Measurements from ENCODE around the gene BCORL1.

Gene BCORL1

GRCh38 chrX:130014356-130014755, 31.9 kb downstream of the BCORL1 start:
- DNase-seq (ENCODE audit: low read depth in 2 of 2) = no peak

- DNase-seq (ENCODE audit: low read depth in 2 of 2) = no peak
Measured at GRCh38 chrX:130014770-130015169, 32.3 kb downstream of the BCORL1 start.

GRCh38 chrX:130015181-130015580, 32.7 kb downstream of the BCORL1 start:
- DNase-seq (ENCODE audit: low read depth in 2 of 2) = no peak

GRCh38 chrX:130018143-130018542, 35.7 kb downstream of the BCORL1 start:
- no peak for DNase-seq (ENCODE audit: low read depth in 2 of 2)

DNA sequence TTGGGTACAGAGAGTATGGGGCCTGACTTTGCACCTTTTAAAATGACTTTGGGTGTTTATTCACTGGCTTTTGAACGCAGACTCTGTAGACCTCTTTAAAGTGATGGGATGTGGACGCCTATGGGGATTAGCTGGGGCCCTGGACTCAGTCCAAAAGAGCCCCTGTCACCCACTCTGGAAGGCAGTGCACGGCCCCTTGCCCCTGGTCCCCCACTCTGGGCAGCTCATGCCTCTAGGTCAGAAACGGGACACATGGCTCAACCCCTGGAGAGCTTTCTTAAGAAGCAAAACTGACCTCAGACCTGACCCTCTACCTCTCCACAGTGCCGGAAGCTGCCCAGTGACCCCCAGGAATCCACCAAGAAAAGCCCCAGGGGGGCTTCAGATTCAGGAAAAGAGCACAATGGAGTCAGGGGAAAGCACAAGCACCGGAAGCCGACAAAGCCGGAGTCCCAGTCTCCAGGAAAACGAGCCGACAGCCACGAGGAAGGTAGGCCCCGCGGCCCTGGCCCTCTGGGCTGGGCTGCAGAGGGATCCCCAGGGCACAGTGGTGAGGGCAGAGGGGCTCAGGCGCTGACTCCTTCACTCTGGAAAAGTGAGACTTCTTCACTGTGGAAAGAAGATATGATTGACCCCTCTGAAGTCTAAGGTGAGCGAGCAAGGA, 38.4 kb downstream of the BCORL1 start:
- no peak for DNase-seq (ENCODE audit: low read depth in 2 of 2)

- DNase-seq (ENCODE audit: low read depth in 2 of 2) = peak; percentile 43 to 57
Measured at GRCh38 chrX:130024127-130024526, 41.7 kb downstream of the BCORL1 start.

GRCh38 chrX:130025256-130025655, 42.8 kb downstream of the BCORL1 start:
- DNase-seq (ENCODE audit: low read depth in 2 of 2) = no peak

- no peak for DNase-seq (ENCODE audit: low read depth in 2 of 2)
Measured at GRCh38 chrX:130027569-130027968, 45.1 kb downstream of the BCORL1 start.

- DNase-seq (ENCODE audit: low read depth in 2 of 2) = peak in 1 of 2 experiments; percentile 26
Measured at GRCh38 chrX:130028196-130028595, 45.8 kb downstream of the BCORL1 start.

GRCh38 chrX:130030826-130031225, 48.4 kb downstream of the BCORL1 start:
- no peak for DNase-seq (ENCODE audit: low read depth in 2 of 2)

GRCh38 chrX:130032552-130032951, 50.1 kb downstream of the BCORL1 start:
- no peak for DNase-seq (ENCODE audit: low read depth in 2 of 2)

- DNase-seq (ENCODE audit: low read depth in 2 of 2) = no peak
Measured at GRCh38 chrX:130034178-130034577, 51.7 kb downstream of the BCORL1 start.

DNA sequence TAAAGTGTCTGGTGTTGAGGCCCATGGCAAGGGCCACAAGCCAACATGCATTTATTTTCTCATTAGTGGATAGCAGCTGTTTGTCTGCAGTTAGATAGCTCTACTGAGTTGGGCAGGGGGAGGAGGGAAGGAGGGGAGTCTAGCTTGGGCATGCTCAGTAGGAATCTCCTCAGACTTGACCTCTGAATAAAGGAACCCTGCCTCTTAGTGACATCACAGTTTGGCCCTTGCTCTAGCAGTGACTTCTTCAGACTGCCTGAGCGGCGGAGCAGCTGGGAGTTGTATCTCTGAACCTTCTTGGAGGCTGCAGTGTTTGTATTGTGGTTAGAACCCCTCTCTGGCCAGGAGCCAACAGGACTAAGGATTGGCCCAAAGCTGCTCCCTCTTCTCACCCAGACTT, 57.4 kb downstream of the BCORL1 start:
- DNase-seq (ENCODE audit: low read depth in 2 of 2) = no peak

DNA sequence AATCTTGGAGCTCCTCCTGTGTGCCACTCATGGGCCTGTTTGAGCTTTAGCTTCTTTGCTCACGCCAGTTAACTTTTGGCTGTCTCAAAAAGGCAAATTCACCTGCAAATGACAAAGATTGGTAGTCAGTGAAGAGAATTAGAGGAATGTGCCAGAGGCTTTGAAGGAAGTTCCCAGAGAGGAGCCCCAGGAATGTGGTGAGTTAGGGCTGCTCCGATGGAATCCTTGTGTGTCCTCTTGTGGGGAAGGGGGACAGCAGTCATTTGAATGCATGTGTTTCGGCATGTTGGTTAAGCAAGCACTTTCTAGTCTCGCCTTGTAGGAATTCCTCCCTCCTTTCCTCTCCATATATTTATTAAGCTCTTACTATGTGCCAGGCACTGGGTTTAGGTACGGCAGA, 65.0 kb downstream of the BCORL1 start:
- DNase-seq (ENCODE audit: low read depth in 2 of 2) = no peak

DNA sequence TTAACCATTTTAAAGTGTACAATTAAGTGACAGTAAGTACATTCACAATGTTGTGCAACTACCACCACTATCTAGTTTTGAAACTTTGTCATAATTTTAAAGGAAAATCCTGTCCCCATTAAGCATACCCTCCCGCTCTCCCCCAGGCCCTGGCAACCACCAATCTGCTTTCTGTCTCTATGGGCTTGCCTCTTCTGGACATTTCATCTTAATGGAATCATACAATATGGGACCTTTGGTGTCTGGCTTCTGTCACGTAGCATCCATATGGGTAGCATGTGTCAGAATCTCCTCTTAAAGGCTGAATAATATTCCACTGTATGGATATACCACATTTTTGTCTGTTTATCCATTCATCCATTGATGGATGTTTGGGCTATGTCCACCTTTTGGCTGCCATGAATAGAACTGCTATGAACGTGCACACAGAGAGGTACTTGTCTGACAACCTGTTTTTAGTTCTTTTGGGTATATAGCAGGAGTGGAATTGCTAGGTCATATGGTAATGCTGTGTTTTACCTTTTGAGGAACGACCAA, 66.3 kb downstream of the BCORL1 start:
- no peak for DNase-seq (ENCODE audit: low read depth in 2 of 2)

GRCh38 chrX:130049821-130050220, 67.4 kb downstream of the BCORL1 start:
- no peak for DNase-seq (ENCODE audit: low read depth in 2 of 2)

DNA sequence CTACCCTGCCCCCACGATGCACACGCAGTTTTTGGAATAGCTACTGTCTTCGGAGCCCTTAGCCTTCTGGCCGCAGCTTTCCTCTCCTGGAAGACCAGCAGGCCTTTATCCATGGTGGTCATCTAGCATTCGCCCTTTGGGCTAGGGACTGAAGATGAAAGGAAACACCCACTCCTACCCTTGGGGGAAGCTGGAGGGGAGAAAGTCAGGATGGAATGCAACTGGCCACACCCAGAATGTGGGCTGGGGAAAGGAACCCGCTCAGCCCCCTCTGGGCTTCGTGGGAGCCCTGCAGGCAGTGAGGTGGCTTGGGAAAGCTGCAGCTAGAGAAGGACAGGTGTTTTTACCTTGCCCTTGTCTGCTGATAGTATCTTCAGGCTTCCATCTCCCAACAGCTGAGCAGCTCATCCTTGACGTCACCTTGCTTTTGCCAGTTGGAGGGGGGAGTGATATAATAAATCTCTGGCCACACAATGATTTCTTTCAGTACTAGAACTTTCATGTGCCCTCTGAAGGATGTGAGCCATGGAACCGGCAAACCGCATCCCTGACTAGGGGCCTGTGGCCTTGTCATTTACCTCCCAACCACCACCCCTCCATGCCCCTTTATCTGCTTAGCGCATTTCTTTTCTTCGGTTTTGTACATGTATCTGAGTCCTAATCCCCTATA, 68.9 kb downstream of the BCORL1 start:
- DNase-seq (ENCODE audit: low read depth in 2 of 2) = no peak

- no peak for DNase-seq (ENCODE audit: low read depth in 2 of 2)
Measured at GRCh38 chrX:130053236-130053635, 70.8 kb downstream of the BCORL1 start.

GRCh38 chrX:130055103-130055502, 72.7 kb downstream of the BCORL1 start:
- no peak for DNase-seq (ENCODE audit: low read depth in 2 of 2)

- no peak for DNase-seq (ENCODE audit: low read depth in 2 of 2)
Measured at GRCh38 chrX:130055899-130056298, 73.5 kb downstream of the BCORL1 start.

DNA sequence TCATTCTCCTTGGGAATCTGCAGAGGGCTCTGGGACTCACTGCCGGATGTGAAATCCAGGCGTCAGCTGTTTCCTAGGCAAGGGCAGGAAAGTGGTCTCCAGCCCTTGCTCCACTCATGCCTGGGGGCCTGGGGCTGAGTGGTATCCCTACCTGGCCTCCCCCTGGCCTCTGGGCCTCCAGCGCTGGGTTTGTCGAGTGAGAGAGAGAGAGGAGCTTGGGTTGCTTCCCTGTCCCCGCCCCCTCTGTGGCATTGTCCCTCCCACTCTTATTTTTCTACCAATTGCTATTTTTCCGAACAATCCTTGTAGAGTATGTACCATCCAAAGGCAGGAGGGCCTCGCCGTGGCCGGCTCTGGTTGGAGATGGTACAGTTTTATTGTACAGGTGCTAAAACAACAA, 74.8 kb downstream of the BCORL1 start:
- no peak for DNase-seq (ENCODE audit: low read depth in 2 of 2)

DNA sequence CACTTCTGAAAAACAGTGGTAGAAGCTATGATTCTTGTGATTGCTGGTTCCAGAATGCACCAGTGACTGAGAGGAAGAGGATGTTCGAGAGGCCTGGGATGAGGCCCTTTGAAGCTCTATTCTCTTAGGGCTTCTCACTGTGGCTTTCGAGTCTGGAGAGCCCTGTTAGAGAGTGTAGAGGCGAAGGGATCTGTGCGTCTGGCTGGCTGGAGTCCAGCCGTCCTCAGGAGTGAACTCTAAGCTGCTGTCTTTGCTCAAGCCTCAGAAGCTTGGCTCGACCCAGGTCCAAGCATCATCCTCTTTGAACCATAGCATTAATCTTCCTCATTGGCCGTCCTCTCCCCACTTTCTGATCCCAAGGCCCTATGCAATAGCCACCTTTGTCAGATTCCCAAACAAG, 76.2 kb downstream of the BCORL1 start:
- DNase-seq (ENCODE audit: low read depth in 2 of 2) = no peak
